Measurements from ENCODE around the gene KCNT2. TPM values are rescaled to one million over a fixed set of nuclear protein-coding genes. Genes with fewer than 3 reads are reported as not detected.

The KCNT2 gene
- total RNA-seq, 1 experiment from 2014 or later, result 0.41 TPM

DNA sequence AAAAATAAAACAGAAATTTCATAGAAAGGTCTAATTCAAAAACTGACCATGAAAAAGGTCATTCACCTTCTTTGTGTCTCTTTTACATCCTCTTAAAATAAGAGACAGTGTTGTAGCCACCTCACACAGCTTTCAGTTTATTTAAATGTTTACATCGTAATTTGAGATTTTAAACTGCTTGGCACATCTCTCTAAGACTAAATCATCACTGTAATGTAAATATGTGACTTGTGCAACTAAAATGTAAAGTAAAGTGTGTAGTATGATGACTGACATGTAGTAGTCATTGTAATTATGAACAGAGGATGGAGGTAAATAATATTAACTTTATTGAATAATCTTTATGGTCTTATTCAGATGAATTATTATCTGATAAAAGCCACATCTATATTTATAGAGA lies 283.9 kb downstream of the KCNT2 start:
- no TSS peak for BruUV-seq (replicated peaks)
- TF ChIP-seq SIN3A (IDR thresholded peaks at IDR 0.05; ENCODE audit: borderline replicate concordance, insufficient read depth, low read depth, low read length), result no peak
- TF ChIP-seq, protein P1, sequence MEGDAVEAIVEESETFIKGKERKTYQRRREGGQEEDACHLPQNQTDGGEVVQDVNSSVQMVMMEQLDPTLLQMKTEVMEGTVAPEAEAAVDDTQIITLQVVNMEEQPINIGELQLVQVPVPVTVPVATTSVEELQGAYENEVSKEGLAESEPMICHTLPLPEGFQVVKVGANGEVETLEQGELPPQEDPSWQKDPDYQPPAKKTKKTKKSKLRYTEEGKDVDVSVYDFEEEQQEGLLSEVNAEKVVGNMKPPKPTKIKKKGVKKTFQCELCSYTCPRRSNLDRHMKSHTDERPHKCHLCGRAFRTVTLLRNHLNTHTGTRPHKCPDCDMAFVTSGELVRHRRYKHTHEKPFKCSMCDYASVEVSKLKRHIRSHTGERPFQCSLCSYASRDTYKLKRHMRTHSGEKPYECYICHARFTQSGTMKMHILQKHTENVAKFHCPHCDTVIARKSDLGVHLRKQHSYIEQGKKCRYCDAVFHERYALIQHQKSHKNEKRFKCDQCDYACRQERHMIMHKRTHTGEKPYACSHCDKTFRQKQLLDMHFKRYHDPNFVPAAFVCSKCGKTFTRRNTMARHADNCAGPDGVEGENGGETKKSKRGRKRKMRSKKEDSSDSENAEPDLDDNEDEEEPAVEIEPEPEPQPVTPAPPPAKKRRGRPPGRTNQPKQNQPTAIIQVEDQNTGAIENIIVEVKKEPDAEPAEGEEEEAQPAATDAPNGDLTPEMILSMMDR (IDR thresholded peaks at IDR 0.05), result no peak
- TF ChIP-seq TCF7L2 (IDR thresholded peaks at IDR 0.05; ENCODE audit: low read depth, low read length), result no peak
- TF ChIP-seq POLR2AphosphoS5 (IDR thresholded peaks at IDR 0.05; ENCODE audit: low read depth, low read length), result no peak
- TF ChIP-seq, protein P2, sequence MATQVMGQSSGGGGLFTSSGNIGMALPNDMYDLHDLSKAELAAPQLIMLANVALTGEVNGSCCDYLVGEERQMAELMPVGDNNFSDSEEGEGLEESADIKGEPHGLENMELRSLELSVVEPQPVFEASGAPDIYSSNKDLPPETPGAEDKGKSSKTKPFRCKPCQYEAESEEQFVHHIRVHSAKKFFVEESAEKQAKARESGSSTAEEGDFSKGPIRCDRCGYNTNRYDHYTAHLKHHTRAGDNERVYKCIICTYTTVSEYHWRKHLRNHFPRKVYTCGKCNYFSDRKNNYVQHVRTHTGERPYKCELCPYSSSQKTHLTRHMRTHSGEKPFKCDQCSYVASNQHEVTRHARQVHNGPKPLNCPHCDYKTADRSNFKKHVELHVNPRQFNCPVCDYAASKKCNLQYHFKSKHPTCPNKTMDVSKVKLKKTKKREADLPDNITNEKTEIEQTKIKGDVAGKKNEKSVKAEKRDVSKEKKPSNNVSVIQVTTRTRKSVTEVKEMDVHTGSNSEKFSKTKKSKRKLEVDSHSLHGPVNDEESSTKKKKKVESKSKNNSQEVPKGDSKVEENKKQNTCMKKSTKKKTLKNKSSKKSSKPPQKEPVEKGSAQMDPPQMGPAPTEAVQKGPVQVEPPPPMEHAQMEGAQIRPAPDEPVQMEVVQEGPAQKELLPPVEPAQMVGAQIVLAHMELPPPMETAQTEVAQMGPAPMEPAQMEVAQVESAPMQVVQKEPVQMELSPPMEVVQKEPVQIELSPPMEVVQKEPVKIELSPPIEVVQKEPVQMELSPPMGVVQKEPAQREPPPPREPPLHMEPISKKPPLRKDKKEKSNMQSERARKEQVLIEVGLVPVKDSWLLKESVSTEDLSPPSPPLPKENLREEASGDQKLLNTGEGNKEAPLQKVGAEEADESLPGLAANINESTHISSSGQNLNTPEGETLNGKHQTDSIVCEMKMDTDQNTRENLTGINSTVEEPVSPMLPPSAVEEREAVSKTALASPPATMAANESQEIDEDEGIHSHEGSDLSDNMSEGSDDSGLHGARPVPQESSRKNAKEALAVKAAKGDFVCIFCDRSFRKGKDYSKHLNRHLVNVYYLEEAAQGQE (IDR thresholded peaks at IDR 0.05; ENCODE audit: insufficient read depth in 1 of 2, low read depth in 2 of 2, low read length in 1 of 2), result no peak
- POLR2A ChIA-PET, result interaction anchor here (0.6 kb wide), 1 partner anchor 232 kb away, joined by 3 read pairs; no protein-coding TSS in a partner anchor
- CTCF ChIA-PET, result interaction anchor here (0.7 kb wide), 1 partner anchor 15 kb away, joined by 4 read pairs; no protein-coding TSS in a partner anchor
- intact Hi-C loops (cut with micrococcal nuclease; ENCODE audit: unreplicated experiment) (no loop called here), in situ Hi-C loops (cut with HindIII; ENCODE audit: low pct_unique_long_range_greater_than_20kb, low sequenced_read_pairs) (no loop called here)
- H3K27me3 ChIP-seq (ENCODE audit: control insufficient read depth, insufficient read depth, low read length), result no peaks in the 10 kb centered on the region
- no peak for DNase-seq (ENCODE audit: low read depth, low spot score)
- no peak for ATAC-seq
- H3K4me3 ChIP-seq (ENCODE audit: low read depth in 2 of 2, low read length in 2 of 2), result no peak overlapping the region
- H3K36me3 ChIP-seq (ENCODE audit: control insufficient read depth, insufficient read depth, low read length), result no peaks in the 10 kb centered on the region
- H3K27ac ChIP-seq (ENCODE audit: low read length), result no peak overlapping the region
- no peaks in the 10 kb centered on the region for H3K9me3 ChIP-seq (ENCODE audit: control insufficient read depth, insufficient read depth, low read depth, low read length)
- H3K4me1 ChIP-seq (ENCODE audit: control insufficient read depth, insufficient read depth, low read length), result no peaks in the 10 kb centered on the region

DNA sequence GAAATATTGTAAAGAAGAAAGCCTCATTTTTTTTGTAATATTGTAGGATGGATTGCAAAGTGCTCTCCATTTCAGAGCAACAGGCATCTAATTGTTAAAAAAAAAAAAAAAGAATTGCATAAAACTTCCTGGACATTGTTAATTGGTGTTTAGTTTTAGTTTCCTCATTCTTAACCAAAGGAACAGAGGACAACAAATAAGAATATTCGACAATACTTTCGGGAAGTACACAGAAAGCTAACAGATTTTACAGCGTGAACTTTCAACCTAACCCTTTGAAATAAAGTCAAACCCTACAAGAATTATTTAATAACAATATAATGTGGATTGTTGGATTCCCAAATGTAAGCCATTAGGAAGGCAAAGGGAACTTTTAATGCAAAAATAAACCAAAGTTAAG lies 284.4 kb downstream of the KCNT2 start:
- POLR2A ChIA-PET, result no interaction called here
- no peak for ATAC-seq
- BruUV-seq (replicated peaks), result no TSS peak
- intact Hi-C loops (cut with micrococcal nuclease; ENCODE audit: unreplicated experiment), result no loop called here
- no peaks in the 10 kb centered on the region for H3K27me3 ChIP-seq (ENCODE audit: control insufficient read depth, insufficient read depth, low read length)
- CTCF ChIA-PET, result interaction anchor here (0.7 kb wide), 1 partner anchor 15 kb away, joined by 4 read pairs; no protein-coding TSS in a partner anchor
- no peak overlapping the region for H3K27ac ChIP-seq (ENCODE audit: low read length)
- in situ Hi-C loops (cut with HindIII; ENCODE audit: low pct_unique_long_range_greater_than_20kb, low sequenced_read_pairs), result no loop called here
- DNase-seq (ENCODE audit: low read depth, low spot score), result no peak
- TF ChIP-seq, protein P2 (IDR thresholded peaks at IDR 0.05; ENCODE audit: insufficient read depth in 1 of 2, low read depth in 2 of 2, low read length in 1 of 2), result no peak
- TF ChIP-seq SIN3A (IDR thresholded peaks at IDR 0.05; ENCODE audit: borderline replicate concordance, insufficient read depth, low read depth, low read length) (no peak), TCF7L2 (IDR thresholded peaks at IDR 0.05; ENCODE audit: low read depth, low read length) (no peak)
- TF ChIP-seq, protein P1 (IDR thresholded peaks at IDR 0.05), result no peak
- no peaks in the 10 kb centered on the region for H3K4me1 ChIP-seq (ENCODE audit: control insufficient read depth, insufficient read depth, low read length)
- H3K9me3 ChIP-seq (ENCODE audit: control insufficient read depth, insufficient read depth, low read depth, low read length), result no peaks in the 10 kb centered on the region
- H3K36me3 ChIP-seq (ENCODE audit: control insufficient read depth, insufficient read depth, low read length), result no peaks in the 10 kb centered on the region
- no peak overlapping the region for H3K4me3 ChIP-seq (ENCODE audit: low read depth in 2 of 2, low read length in 2 of 2)
